ENCODE measurements around the gene MAPK7. TPM values are rescaled to one million over a fixed set of nuclear protein-coding genes. Genes with fewer than 3 reads are reported as not detected.
"Not testable (repeated sequence)": the region's sequence is repeated elsewhere in the genome, so short reads cannot be mapped to it uniquely, and the experiment has no call there.

Gene MAPK7
- total and polyA plus RNA-seq, 5 donors, result 9.0 to 16.7 (median 16.2) TPM

DNA sequence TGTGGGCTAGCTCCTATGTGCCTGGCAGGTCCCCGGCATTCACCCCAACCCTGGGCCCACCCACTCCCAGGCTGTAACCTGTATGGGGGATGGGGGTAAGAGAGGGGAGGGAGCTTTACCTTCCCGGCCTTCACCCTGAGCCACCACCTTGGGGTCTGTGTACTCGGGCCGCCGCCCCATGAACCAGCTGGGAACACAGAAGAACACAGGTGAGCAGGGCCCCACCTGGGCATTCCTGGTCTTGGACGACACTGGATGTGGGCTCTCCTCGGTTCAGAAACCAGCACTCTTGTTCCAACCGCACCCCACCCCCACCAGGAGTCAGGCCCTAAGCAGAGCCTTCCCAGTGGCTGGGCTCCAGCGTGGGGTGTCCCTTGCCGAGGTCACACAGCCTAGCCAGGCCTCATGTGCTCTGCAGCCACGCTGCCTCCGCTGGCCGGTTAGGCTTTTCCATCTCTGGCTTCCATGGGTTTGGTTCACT lies 34.6 kb upstream of the MAPK7 start:
- DNase-seq (peak in 2 of 3 donors; percentile 78 to 81), ATAC-seq (peak in 1 of 2 donors; percentile 22)
- intact Hi-C loops (cut with DNase I), result no loop called here
- 74% methylated on average over 13 of the region's 13 CpGs for WGBS
- Histone ChIP-seq H3K27ac (ENCODE audit: low read length) (no peak overlapping the region), H3K9me3 (ENCODE audit: control insufficient read depth, low read length) (no peaks in the 10 kb centered on the region), H3K4me3 (ENCODE audit: low read length) (no peak overlapping the region), H3K4me1 (ENCODE audit: control insufficient read depth, insufficient read depth, low read length) (peaks cover 14% of the 10 kb centered on the region), H3K27me3 (ENCODE audit: control insufficient read depth, insufficient read depth) (no peaks in the 10 kb centered on the region)

DNA sequence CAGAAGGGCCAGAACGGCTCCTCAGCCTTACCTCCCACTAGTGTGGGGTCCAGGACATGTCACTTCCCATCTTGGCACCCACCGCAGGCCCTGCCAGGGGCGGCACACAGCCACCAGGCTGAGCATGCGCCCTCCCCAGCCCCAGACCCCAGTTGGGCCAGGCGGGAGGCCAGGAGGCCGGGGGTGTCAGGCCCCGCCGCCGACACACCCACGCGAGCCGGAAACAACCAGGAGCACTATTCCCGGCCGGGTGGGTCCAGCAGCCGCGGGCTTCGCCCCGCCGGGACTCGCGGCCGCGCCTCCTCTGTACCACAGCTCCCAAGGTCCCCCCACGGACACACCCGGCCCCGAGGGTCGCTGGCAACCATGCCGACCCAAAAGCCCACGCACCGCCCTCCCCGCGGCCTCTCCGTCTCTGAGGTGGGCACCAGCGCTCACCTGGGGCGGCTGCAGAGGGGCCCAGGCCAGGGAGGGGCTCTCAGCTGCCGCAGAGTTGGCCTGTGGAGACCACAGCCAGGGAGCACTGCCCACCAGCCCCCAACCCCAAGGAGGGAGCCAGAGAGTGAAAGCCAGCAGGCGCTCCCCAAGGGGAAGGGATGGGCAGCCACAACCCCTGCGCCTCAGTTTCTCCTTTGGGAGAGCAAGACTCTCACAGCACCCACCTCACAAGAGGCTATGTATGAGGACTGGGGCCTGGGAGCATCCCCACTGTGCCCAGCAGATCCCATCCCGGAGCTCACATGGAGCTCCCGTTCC lies 33.8 kb upstream of the MAPK7 start:
- no peak for DNase-seq
- intact Hi-C loops (cut with DNase I), result no loop called here
- Histone ChIP-seq H3K27ac (ENCODE audit: low read length) (no peak overlapping the region), H3K27me3 (ENCODE audit: control insufficient read depth, insufficient read depth) (no peaks in the 10 kb centered on the region), H3K9me3 (ENCODE audit: control insufficient read depth, low read length) (no peaks in the 10 kb centered on the region), H3K4me1 (ENCODE audit: control insufficient read depth, insufficient read depth, low read length) (peaks cover 14% of the 10 kb centered on the region), H3K4me3 (ENCODE audit: low read length) (no peak overlapping the region)
- no peak for ATAC-seq
- 74% methylated on average over 40 of the region's 40 CpGs for WGBS

DNA sequence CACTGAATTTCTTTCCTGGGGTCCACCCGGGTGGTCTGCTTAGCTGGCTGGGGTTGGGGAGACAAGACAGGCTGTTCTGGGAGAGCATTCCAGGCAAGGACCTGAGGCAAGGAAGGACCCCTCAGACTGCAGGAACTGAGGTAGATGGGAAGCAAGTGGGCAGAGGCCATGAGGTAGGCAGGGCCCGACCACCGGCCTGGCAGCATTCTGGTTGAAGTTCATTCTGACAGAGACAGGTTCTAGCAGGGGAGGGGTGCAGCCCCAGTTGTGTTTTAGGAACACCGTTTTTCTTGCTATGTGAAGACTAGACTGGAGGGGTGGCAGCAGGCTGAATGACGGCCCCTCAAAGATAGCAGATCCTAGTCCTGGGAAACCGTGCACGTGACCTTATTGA lies 33.2 kb upstream of the MAPK7 start:
- Histone ChIP-seq H3K4me1 (ENCODE audit: control insufficient read depth, insufficient read depth, low read length) (peaks cover 14% of the 10 kb centered on the region), H3K27me3 (ENCODE audit: control insufficient read depth, insufficient read depth) (no peaks in the 10 kb centered on the region), H3K9me3 (ENCODE audit: control insufficient read depth, low read length) (no peaks in the 10 kb centered on the region), H3K4me3 (ENCODE audit: low read length) (no peak overlapping the region), H3K27ac (ENCODE audit: low read length) (no peak overlapping the region)
- intact Hi-C loops (cut with DNase I), result no loop called here
- DNase-seq (no peak), ATAC-seq (no peak)
- 83% methylated on average over 7 of the region's 7 CpGs for WGBS

DNA sequence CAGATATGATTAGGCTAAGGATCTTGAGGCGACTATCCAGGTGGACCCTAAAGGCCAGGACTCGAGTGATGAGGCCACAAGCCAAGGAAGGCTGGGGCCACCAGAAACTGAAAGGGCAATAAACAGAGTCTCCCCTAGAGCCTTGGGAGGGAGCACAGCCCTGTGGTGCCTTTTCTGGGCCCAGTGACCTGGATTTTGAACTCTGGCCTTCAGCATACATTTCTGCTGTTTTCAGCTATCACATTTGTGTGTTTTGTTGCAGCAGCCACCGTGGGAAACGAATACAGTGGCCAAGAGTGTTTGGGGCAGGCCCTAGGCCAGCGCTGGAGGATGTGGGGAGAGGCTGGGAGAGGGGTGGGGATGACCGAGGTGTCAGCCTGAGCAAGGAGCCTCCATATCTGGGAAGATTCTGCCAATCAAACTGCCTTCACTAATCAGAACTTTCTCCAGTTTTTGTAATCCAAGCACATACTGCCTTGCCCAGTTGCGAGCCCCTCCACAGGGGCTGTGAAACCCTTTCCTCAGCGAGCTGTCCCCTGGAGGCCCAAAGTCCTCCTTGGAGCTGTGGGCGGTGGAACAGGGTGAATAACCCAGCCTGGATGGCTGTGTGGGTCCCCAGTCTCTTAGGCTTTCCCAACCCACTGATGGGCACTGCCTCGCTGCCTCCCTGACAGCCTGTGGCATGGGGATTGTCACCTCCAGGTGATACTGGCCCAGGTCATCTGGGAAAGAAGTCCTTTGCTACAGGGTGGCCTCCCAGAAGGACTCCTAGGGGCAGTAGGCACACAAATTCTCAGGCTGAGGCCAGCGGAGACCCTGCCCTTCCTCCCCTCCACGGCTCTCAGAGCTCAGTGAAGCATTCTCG lies 32.6 kb upstream of the MAPK7 start:
- intact Hi-C loops (cut with DNase I), result no loop called here
- Histone ChIP-seq H3K27me3 (ENCODE audit: control insufficient read depth, insufficient read depth) (no peaks in the 10 kb centered on the region), H3K4me3 (ENCODE audit: low read length) (no peak overlapping the region), H3K27ac (ENCODE audit: low read length) (peak overlapping the region; percentile 53), H3K4me1 (ENCODE audit: control insufficient read depth, insufficient read depth, low read length) (peaks cover 14% of the 10 kb centered on the region), H3K9me3 (ENCODE audit: control insufficient read depth, low read length) (no peaks in the 10 kb centered on the region)
- ATAC-seq (no peak), DNase-seq (no peak)
- WGBS, result 72% methylated on average over 13 of the region's 13 CpGs

DNA sequence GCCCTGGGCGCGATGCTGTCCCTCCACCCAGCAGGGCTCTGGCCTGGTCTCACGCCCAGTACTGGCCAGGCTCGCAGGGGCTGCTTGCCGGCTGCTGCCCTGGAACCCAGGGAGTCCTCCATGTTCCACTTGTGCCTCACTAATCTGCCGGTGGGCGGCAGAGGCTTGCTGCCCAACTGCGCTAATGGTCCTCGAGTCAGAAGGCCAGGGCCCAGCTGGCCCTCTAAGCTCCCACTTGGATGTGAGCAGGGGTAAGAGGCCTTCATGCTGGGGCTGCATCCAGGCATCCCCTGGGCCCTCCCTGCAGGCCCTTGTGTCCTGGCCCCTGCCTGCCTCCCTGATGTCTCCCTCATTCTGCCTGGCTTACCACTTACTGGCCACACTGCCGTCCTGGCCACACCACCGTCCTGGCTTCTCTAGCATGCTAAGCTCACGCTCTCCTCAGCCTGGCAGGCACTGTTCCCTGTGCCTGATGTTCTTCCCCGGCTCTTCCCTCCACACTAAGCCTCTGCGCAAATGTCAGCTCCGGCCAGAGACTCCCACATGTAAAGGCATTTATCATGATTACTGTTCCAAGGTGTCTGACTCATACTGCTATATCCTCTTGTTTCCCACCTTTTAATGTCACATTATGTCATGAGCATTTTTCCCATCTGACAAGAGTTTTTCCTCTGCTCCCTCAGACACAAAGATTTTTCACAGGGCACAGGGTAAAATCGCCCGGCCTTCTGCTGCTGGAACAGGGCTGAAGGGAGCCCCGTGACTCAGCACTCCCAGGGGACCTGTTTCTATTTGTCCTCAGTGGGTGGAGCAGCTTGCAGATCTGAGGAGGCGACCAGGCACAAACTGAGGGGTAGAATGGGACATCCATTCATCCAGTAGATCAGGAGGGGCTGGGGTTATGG lies 31.7 kb upstream of the MAPK7 start:
- intact Hi-C loops (cut with DNase I), result no loop called here
- H3K27ac ChIP-seq (ENCODE audit: low read length), result peak overlapping the region; percentile 53
- H3K9me3 ChIP-seq (ENCODE audit: control insufficient read depth, low read length), result no peaks in the 10 kb centered on the region
- peak; percentile 59 to 76 for ATAC-seq
- H3K27me3 ChIP-seq (ENCODE audit: control insufficient read depth, insufficient read depth), result no peaks in the 10 kb centered on the region
- WGBS, result 40% methylated on average over 19 of the region's 19 CpGs
- peak; percentile 88 to 89 (median 88) for DNase-seq
- no peak overlapping the region for H3K4me3 ChIP-seq (ENCODE audit: low read length)
- peaks cover 13% of the 10 kb centered on the region for H3K4me1 ChIP-seq (ENCODE audit: control insufficient read depth, insufficient read depth, low read length)

DNA sequence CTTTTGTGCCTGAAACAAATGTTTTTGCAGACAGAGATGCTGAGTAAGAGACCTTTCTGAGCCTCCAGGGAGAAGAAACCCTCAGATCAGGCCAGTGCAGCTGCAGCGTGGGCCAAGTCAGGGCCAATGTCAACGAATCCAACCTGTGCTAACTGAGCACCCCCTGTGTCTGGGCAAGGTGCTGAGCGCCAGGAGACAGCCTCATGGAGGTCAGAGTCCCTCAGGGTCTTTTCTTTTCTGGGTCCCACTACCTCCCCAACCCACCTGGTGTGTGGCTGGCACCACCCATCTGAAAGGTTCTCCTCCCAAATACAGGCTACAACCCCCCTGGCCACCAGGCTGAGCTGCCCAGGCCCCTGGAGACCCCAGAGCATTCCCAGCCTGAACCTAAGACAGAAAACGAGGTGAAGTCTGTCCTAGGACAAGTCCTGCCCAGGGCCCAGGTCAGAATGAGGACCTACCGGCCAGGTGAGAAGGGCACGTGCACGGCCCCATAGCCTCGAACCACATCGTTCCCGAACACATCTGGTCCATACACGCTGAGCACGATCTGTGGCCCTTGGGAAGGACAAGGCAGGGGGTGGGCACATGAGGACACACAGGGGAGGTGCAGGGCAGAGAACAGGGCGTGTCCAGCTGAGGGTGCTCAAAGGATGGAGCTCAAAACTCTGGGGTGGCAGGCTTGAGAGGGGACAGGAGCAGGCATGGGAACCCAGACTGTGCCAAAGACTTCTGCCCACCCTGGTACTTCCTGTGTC lies 30.8 kb upstream of the MAPK7 start:
- peaks cover 11% of the 10 kb centered on the region for H3K4me1 ChIP-seq (ENCODE audit: control insufficient read depth, insufficient read depth, low read length)
- intact Hi-C loops (cut with DNase I), result no loop called here
- WGBS, result 86% methylated on average over 13 of the region's 13 CpGs
- ATAC-seq (peak in 1 of 2 donors; percentile 2), DNase-seq (no peak)
- no peak overlapping the region for H3K4me3 ChIP-seq (ENCODE audit: low read length)
- no peaks in the 10 kb centered on the region for H3K27me3 ChIP-seq (ENCODE audit: control insufficient read depth, insufficient read depth)
- peak overlapping the region; percentile 31 for H3K27ac ChIP-seq (ENCODE audit: low read length)
- no peaks in the 10 kb centered on the region for H3K9me3 ChIP-seq (ENCODE audit: control insufficient read depth, low read length)

DNA sequence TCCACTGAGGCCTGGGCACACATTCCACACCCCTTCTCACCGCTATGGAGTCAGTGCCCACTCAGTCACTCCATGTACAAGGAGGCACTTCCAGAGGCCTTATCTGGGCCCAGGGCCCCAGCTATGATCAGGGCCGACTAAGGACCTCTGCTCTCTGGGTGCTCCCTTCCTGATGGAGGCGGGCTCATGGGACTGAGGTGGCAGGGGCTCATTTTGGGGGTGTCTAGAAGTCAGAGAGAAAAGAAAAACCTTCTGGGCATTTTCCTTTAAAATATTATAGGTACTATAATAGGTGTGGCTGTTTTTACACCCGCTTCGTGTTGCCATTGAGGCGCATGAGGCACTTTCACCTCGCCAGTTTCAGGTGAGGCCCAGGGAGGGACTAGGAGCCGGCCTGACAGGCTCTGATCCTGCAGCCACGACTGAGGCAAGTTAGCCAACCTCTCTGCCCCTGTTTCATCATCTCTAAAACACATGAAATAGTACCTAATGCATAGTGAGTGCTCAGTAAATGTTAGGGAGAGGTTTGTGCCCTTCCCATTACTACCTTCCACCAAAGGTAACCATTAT lies 30.1 kb upstream of the MAPK7 start:
- Histone ChIP-seq H3K4me1 (ENCODE audit: control insufficient read depth, insufficient read depth, low read length) (peaks cover 11% of the 10 kb centered on the region), H3K27me3 (ENCODE audit: control insufficient read depth, insufficient read depth) (no peaks in the 10 kb centered on the region), H3K9me3 (ENCODE audit: control insufficient read depth, low read length) (no peaks in the 10 kb centered on the region), H3K27ac (ENCODE audit: low read length) (no peak overlapping the region), H3K4me3 (ENCODE audit: low read length) (no peak overlapping the region)
- no peak for DNase-seq
- intact Hi-C loops (cut with DNase I), result no loop called here
- no peak for ATAC-seq
- 85% methylated on average over 9 of the region's 9 CpGs for WGBS

DNA sequence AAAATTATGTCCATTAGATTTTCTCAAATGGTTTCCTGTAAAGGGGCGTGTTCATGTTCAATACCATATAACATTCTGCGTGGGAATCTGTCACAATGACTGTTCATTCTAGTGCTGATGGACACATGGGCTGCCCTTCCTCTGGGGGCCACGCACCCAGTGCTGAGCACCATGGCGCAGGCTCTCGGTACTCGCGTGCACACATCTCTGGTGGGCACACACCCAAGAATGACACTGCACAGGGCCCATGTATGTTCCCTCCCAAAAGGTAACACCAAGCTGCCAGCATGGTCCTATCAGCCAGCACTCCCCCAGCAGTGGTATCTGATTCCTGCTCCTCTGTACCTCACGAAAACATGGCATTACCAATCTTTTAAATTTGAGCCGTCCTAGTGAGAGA lies 29.5 kb upstream of the MAPK7 start:
- Histone ChIP-seq H3K9me3 (ENCODE audit: control insufficient read depth, low read length) (no peaks in the 10 kb centered on the region), H3K27me3 (ENCODE audit: control insufficient read depth, insufficient read depth) (no peaks in the 10 kb centered on the region), H3K4me1 (ENCODE audit: control insufficient read depth, insufficient read depth, low read length) (peaks cover 11% of the 10 kb centered on the region), H3K4me3 (ENCODE audit: low read length) (no peak overlapping the region), H3K27ac (ENCODE audit: low read length) (no peak overlapping the region)
- DNase-seq (no peak), ATAC-seq (no peak)
- WGBS, result 92% methylated on average over 9 of the region's 9 CpGs
- intact Hi-C loops (cut with DNase I), result no loop called here

DNA sequence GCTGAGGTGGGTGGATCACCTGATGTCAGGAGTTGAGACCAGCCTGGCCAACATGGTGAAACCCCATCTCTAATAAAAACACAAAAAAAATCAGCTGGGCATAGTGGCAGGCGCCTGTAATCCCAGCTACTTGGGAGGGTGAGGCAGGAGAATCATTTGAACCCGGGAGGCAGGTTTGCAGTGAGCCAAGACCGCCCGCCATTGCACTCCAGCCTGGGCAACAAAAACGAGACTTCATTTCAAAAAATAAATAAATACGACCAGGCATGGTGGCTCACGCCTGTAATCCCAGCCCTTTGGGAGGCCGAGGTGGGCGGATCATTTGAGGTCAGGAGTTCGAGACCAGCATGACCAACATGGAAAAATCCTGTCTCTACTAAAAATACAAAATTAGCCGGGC lies 24.9 kb upstream of the MAPK7 start:
- H3K27me3 ChIP-seq (ENCODE audit: control insufficient read depth, insufficient read depth); intact Hi-C loops (cut with DNase I); ATAC-seq; DNase-seq; H3K9me3 ChIP-seq (ENCODE audit: control insufficient read depth, low read length); H3K4me3 ChIP-seq (ENCODE audit: low read length); H3K27ac ChIP-seq (ENCODE audit: low read length); H3K4me1 ChIP-seq (ENCODE audit: control insufficient read depth, insufficient read depth, low read length): not testable (repeated sequence)
- 95% methylated on average over 11 of the region's 11 CpGs for WGBS

DNA sequence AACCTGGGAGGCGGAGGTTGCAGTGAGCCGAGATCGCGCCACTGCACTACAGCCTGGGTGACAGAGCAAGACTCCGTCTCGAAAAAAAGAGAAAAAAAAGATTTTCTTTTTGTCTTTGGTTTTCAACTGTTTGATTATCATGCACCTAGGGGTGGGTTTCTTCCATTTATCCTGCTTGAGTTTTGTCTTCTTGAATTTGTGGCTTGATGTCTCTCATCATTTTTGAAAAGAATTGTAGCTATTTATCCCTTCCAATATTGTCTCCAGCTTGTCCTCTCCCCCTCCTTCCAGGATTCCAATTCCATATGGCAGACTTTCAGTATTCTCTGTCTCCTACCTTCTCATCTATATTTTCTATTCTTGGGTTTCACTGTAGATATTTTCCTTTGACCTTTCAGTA lies 23.6 kb upstream of the MAPK7 start:
- 77% methylated on average over 6 of the region's 6 CpGs for WGBS
- no peaks in the 10 kb centered on the region for H3K27me3 ChIP-seq (ENCODE audit: control insufficient read depth, insufficient read depth)
- no peak overlapping the region for H3K4me3 ChIP-seq (ENCODE audit: low read length)
- intact Hi-C loops (cut with DNase I), result no loop called here
- no peak overlapping the region for H3K27ac ChIP-seq (ENCODE audit: low read length)
- no peaks in the 10 kb centered on the region for H3K9me3 ChIP-seq (ENCODE audit: control insufficient read depth, low read length)
- ATAC-seq (no peak), DNase-seq (no peak)
- no peaks in the 10 kb centered on the region for H3K4me1 ChIP-seq (ENCODE audit: control insufficient read depth, insufficient read depth, low read length)
